HG02798 (cell line): ENCODE measurements around the gene EMC7.
"Not testable (repeated sequence)": the region's sequence is repeated elsewhere in the genome, so short reads cannot be mapped to it uniquely, and the experiment has no call there.

ENCODE experiments used
- ATAC-seq: cut with Tn5 transposase; IDR thresholded peaks from one replicate; pipeline ENCODE4 v1.9.1; 2021; ENCODE audit warnings: mild to moderate bottlenecking; ENCODE audit not compliant: unreplicated experiment, poor library complexity

Gene EMC7

DNA sequence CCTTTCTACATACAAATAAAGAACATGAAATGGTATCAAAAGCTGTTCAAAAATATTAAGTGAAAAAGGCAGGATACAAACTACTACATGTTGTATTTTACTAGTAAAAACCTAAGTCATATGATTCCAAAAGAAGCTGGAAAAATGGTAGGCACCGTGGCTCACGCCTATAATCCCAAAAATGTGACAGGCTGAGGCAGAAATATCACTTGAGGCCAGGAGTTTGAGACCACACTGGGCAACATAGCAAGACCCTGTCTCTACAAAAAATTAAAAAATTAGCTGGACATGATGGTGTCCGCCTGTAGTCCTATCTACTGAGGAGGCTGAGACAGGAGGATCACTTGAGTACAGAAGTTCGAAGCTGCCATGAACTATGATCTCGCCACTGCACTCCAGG, 1.7 kb downstream of the EMC7 start:
- no peak for ATAC-seq

- ATAC-seq = no peak
Observed at GRCh38 chr15:34085746-34086145, 15.9 kb downstream of the EMC7 start.

DNA sequence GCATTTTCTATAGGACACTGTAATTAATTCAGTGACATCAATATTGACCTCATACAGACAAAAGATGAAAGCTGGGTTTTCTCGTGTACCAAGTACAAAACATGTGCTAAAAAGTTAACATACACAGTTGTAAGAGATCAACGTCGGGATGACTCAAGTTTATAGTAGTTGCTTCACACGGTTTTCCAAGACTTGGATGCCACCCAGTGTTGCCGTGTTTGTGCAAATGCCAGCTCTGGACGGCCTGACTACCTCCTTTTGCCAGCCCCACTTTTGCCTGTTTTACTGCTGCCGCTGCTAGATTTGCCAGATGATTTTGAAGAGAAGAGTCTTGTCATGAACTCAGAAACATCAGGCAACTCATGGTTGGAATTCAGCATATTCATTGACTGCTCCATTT, 17.6 kb downstream of the EMC7 start:
- no peak for ATAC-seq

- ATAC-seq = no peak
Observed at GRCh38 chr15:34079904-34080303, 21.8 kb downstream of the EMC7 start.

DNA sequence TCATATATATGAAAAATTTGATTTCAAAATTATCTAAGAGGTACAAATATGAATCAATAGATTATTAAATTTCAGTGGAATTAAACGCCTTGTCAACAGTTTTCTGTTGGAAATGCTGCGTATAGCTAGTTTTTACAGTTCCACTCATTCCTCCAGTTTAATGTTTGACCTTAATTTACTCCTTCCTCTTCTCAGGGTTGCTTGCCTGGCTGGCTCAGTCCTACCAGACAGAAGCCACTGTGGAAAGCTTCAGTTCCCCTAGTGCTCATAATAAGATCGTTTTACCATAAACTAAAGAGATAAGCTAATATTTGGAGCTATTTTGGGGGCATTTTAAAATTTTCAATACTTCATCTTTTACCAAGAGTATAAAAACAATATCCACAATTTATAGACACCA, 22.8 kb downstream of the EMC7 start:
- ATAC-seq = no peak

GRCh38 chr15:34076785-34077184, 24.9 kb downstream of the EMC7 start:
- ATAC-seq = no peak

DNA sequence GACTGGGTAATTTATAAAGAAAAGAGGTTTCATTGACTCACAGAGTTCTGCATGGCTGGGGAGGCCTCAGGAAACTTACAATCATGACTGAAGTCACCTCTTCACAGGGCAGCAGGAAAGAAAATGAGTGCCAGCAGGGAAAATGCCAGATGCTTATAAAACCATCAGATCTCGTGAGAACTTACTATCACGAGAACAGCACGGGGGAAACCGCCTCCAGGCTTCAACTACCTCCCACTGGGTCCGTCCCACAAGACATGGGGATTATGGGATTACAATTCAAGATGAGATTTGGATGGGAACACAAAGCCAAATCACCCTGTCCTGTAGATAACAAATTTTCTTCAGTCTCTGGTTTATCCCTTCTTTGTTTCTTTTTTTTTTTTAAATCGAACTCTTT, 31.7 kb downstream of the EMC7 start:
- no peak for ATAC-seq

GRCh38 chr15:34065941-34066340, 35.7 kb downstream of the EMC7 start:
- no peak for ATAC-seq

- no peak for ATAC-seq
Observed at GRCh38 chr15:34065261-34065660, 36.4 kb downstream of the EMC7 start.

DNA sequence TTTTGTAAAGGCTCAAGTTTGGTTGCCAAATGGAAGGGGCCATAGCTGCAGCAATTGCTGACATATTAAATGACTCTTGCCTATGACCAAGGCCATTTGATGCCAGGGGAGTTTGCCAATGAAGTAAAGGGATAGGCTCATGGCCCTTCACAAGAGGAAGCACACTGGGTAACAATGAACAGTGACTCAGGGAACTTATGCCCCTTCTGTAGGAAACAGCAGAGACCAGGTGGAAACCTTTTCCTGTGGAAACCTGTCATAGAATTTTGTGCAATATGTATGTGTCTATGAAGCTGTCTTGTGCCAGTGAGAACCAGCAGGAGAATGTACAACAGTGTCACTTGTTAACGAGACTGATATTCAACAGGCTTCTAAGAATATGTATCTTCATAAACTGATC, 37.2 kb downstream of the EMC7 start:
- no peak for ATAC-seq

GRCh38 chr15:34059946-34060345, 41.7 kb downstream of the EMC7 start:
- no peak for ATAC-seq

- ATAC-seq = no peak
Observed at GRCh38 chr15:34059476-34059875, 42.2 kb downstream of the EMC7 start.

DNA sequence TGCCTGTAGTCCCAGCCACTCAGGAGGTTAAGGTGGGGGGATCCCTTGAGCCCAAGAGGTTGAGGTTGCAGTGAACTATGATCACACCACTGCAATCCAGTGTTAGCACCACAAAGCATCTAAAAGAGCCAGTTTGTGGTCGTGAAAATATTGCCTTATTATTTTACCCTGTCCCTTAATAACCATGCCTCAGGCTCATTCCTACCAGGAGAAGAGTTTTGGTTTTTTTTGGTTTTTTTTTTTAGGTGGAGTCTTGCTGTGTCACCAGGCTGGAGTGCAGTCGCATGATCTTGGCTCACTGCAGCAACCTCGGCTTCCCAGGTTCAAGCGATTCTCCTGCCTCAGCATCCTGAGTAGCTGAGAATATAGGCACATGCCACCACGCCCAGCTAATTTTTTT, 44.8 kb downstream of the EMC7 start:
- no peak for ATAC-seq

DNA sequence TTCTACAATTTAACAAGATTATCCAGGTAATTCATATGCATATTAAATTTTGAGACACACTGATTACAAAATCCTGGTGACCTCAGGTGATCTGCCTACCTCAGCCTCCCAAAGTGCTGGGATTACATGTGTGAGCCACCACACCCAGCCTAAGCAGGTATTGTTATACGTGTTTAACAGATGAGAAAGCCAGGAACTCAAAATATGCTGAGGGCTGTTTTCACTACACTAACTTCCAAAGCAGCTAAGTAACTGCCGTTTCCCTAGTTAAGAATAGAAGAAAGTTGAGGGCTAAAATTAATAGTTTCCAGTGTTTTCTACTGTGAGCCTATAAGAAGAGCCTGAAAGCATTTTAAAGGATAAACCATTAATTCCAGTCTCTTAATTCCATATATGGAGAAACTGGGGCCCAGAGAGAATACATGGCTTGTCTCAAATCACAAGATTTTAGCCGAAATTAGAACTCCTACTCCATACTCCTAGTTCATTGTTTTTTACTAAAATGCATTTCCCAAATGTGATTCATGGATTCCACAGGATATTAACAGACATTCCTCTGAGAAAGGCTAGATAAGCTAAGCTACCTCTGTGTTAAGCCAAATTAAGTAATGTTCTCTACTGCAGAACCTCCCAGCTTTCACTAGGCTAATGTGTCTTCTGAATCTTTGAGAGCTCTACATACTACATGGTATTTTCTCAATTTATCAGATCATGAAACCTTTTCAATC, 45.6 kb downstream of the EMC7 start:
- ATAC-seq = no peak

- ATAC-seq = no peak
Observed at GRCh38 chr15:34054081-34054707, 47.5 kb downstream of the EMC7 start.

- ATAC-seq = not testable (repeated sequence)
Observed at GRCh38 chr15:34050385-34050784, 51.3 kb downstream of the EMC7 start.

- no peak for ATAC-seq
Observed at GRCh38 chr15:34049112-34049511, 52.5 kb downstream of the EMC7 start.

GRCh38 chr15:34047893-34048775, 53.5 kb downstream of the EMC7 start:
- no peak for ATAC-seq

DNA sequence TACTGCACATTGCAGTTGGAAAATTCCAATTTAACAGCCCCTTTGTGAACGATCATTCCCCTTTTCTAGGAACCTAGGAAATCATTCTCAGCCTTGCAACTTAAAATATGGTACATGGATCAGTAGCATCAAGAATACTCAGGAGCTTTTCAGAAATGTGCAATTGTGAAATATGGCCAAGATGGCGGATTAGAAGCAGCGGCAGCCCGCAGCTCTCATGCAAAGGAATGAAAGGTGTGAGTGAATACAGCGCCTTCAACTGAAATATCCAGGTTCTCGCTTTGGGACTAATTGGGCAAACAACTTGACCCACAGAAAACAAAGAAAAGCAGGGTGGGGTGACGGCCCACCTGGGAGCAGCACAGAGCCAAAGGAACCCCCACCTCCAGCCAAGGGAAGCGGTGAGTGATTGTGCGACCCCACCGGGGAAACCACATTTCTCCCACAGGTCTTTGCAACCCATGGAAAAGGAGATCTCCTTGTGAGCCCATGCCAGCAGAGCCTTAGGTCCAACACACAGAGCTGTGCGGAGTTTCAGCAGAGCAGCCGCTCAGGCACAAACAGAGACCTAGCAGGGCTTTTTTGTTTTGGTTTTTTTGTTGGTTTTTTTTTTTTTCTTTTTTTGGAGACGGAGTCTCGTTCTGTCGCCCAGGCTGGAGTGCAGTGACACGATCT, 55.1 kb downstream of the EMC7 start:
- no peak for ATAC-seq

DNA sequence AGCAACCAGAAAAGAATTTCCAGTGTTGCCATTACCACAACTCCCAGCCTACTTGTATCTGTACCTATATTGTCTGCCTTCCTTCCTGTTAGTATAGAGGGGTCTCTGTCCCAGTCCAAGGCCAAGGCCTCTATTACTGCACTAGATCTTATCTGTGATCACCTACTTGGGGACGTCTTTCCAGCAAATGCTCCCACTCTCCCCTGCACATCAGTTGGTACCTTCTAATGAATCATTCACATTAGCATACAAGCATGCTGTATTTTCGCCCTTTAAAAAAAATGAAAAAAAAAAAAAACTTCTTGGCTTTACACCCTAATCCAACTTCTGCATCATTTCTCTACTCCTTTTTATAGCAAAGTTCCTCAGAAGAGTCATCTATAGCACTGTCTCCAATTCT, 57.8 kb downstream of the EMC7 start:
- no peak for ATAC-seq

GRCh38 chr15:34043391-34043790, 58.3 kb downstream of the EMC7 start:
- no peak for ATAC-seq
